Stimulated activated CD4-positive, alpha-beta T cell treated with anti-CD3 and anti-CD28 coated beads, Interleukin-4, amount 100 ng/mL, for 48 hours (primary cell): ENCODE results near the gene SH2D5.
"Not testable (repeated sequence)": the region's sequence is repeated elsewhere in the genome, so short reads cannot be mapped to it uniquely, and the experiment has no call there.

Experiments
- DNase-seq, 2 donors: peaks; one replicate each; pipeline ENCODE4 v3.0.0-alpha.2; 2020; ENCODE audit warnings: low read depth in 2 of 2

The SH2D5 gene

GRCh38 chr1:20728371-20729154, 3.9 kb downstream of the SH2D5 start:
- DNase-seq, result no peak

GRCh38 chr1:20727746-20728316, 4.7 kb downstream of the SH2D5 start:
- no peak for DNase-seq

GRCh38 chr1:20726932-20727745, 5.4 kb downstream of the SH2D5 start:
- DNase-seq, result no peak

GRCh38 chr1:20726118-20726911, 6.2 kb downstream of the SH2D5 start:
- DNase-seq, result no peak

GRCh38 chr1:20725189-20726117, 7.0 kb downstream of the SH2D5 start:
- DNase-seq, result no peak

- DNase-seq, result no peak
Measured at GRCh38 chr1:20724364-20725188, 7.9 kb downstream of the SH2D5 start.

GRCh38 chr1:20723537-20724363, 8.8 kb downstream of the SH2D5 start:
- DNase-seq, result no peak

GRCh38 chr1:20723159-20723536, 9.4 kb downstream of the SH2D5 start:
- no peak for DNase-seq

GRCh38 chr1:20721117-20722061, 11.1 kb downstream of the SH2D5 start:
- no peak for DNase-seq

- DNase-seq, result no peak
Measured at GRCh38 chr1:20720631-20721091, 11.8 kb downstream of the SH2D5 start.

- DNase-seq, result no peak
Measured at GRCh38 chr1:20719871-20720620, 12.5 kb downstream of the SH2D5 start.

- no peak for DNase-seq
Measured at GRCh38 chr1:20719261-20719660, 13.2 kb downstream of the SH2D5 start.

GRCh38 chr1:20718343-20718882, 14.1 kb downstream of the SH2D5 start:
- DNase-seq, result not testable (repeated sequence)

GRCh38 chr1:20717452-20718342, 14.8 kb downstream of the SH2D5 start, which contains the start of gene KIF17:
Gene KIF17, minus strand, starts transcription at chr1:20718007. Its CDS starts 301 bp downstream, at chr1:20717706.
- DNase-seq, result peak in 1 of 2 donors; percentile 33

GRCh38 chr1:20716232-20716631, 16.3 kb downstream of the SH2D5 start:
- DNase-seq, result no peak

- no peak for DNase-seq
Measured at GRCh38 chr1:20715406-20715805, 17.1 kb downstream of the SH2D5 start.
